Right lung (tissue), 10 donors: ENCODE measurements around the gene UNCX. TPM values are rescaled to one million over a fixed set of nuclear protein-coding genes. Genes with fewer than 3 reads are reported as not detected.
A peak's percentile ranks its signal among the peaks of the same experiment; 100 is the strongest.
"Not testable (repeated sequence)": the region's sequence is repeated elsewhere in the genome, so short reads cannot be mapped to it uniquely, and the experiment has no call there.

Experiments
- DNase-seq, 2 donors: peaks; one replicate each; pipeline ENCODE4 v3.0.0-alpha.2; 2013
- long read RNA-seq, 8 donors: transcript quantifications; one replicate each; lab custom pipeline, GENCODE V29; 2026
- polyA plus RNA-seq, 5 donors: library from polyadenylated mRNA; unstranded; fragments of 120-200 nt; gene quantifications; one replicate each; pipeline versions ENCODE4 v1.2.1 to v1.2.3, GENCODE V29; 2013; ENCODE audit warnings: inconsistent platforms in 1 of 5, low replicate concordance in 1 of 5; ENCODE audit not compliant: insufficient read length in 5 of 5, insufficient read depth in 1 of 5

Gene UNCX
- not detected for polyA plus RNA-seq
- long read RNA-seq, donor 1: 0 reads
- long read RNA-seq, donor 2: 0 reads
- long read RNA-seq, donor 3: 0 reads
- long read RNA-seq, donor 4: 0 reads
- long read RNA-seq, donor 5: 0 reads
- long read RNA-seq, donor 6: 0 reads
- long read RNA-seq, donor 7: 0 reads
- long read RNA-seq, donor 8: 0 reads

DNA sequence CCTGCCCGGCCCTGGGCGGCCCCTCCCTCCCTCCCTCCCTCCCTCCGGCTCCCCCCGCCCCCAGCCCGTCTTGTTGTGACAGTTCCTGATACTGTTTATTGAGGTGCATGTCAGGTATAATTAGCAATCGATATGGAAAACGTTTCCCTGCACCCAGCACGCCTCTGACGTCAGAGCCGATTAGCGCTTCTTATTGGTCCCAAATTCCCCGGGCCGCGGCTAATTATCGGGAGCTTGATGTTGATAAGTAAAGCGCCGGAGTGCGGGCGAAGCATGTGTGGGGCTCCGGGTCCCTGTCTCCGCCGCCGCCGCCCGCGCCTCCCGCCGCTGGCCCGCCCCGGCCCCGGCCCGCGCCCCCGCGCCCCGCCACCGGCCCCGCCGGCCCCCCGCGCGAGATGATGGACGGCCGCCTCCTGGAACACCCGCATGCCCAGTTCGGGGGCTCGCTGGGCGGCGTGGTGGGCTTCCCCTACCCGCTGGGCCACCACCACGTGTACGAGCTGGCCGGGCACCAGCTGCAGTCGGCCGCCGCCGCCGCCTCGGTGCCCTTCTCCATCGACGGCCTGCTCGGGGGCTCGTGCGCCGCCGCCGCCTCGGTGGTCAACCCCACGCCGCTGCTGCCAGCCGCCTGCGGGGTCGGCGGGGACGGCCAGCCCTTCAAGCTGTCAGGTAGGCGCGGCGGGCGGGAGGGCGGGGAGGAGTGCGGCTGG lies at the start of gene UNCX:
Gene UNCX (plus strand): TSS at position 250 of the 710 bp plus-strand sequence. CDS start 146 bp downstream, at position 396.
- DNase-seq: no peak

DNA sequence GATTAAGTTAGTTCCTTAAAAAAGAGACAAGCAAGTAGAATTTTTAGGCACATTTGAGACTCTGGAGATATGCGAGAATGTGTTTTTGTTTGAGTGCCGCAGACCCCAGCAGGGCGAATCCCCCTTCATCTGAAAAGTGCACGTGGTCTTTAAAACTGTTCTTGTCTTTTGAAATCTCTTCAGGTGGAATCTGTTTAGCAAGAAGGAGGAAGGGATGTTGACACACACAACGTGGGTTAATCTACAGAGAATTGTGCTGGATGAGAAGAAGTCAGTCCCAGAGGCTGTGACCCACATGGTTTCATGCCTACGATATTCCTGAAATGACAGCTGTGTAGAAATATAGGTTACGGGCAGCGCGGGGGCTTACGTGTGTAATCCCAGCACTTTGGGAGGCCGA lies 45.5 kb upstream of the UNCX start:
- no peak for DNase-seq

GRCh38 chr7:1188720-1189294 lies 43.9 kb upstream of the UNCX start:
- no peak for DNase-seq

- DNase-seq: no peak
Observed at GRCh38 chr7:1189986-1190772, 42.5 kb upstream of the UNCX start.

DNA sequence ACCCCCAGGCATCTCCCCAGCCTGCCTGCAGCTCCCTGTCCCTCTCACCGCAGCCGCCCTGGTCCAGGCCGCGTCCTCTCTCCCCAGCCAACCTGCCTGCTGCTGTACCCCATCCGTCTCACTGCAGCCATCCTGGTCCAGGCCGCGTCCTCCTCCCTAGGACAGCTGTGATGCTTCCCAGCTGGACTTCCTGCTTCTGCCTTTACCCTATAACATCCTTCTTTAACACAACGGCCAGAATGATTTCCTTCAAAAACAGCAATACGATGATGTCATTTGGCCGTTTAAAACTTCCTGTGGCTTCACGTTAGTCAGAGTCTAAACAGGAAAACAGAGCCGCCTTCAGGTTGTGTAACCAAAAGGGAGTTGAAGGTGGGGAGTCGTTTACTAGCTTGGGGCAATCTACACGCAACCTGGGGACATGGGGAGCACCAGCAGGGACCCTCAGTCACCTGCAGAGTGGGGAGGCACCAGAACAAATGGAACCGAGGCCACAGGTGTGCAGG lies 40.4 kb upstream of the UNCX start:
- DNase-seq: no peak

- no peak for DNase-seq
Observed at GRCh38 chr7:1193593-1194424, 38.9 kb upstream of the UNCX start.

- not testable (repeated sequence) for DNase-seq
Observed at GRCh38 chr7:1196441-1196840, 36.2 kb upstream of the UNCX start.

DNA sequence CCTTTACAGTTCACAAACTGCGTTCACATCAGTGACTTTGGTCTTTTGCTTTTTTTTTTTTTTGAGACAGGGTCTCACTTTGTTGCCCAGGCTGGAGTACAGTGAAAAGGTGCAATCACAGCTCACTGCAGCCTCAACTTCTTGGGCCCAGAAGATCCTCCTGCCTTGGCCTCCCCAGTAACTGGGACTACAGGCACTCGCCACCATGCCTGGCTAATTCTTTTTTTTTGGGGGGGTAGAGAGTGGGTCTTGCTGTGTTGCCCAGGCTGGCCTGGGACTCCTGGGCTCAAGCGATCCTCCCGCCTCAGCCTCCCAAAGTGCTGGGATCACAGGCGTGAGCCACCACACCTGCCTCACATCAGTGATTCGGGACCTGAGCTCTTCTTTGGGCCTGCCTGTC lies 35.7 kb upstream of the UNCX start:
- DNase-seq: no peak

- DNase-seq: no peak
Observed at GRCh38 chr7:1197997-1198625, 34.6 kb upstream of the UNCX start.

DNA sequence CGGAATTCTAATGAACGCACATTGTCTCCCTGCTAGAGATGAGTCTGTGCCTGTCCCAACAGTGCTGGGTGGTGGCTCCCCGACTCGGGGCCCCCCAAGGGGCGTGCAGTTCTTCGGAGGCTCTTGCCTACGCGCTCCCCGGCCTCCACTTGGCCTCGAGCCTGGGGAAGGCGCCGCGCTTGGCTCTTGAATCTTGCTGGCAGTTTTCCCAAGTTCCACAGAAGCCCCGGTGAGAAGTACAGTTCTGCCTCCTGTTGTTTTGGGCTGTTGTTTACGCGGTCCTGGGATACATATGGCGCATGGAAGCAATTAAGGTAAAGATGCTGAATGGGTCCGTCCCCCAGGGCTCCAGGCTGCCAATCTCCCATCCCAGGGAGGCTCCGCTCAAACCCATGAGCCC lies 32.6 kb upstream of the UNCX start:
- peak; percentile 60 to 66 for DNase-seq

GRCh38 chr7:1201916-1202315 lies 30.8 kb upstream of the UNCX start:
- no peak for DNase-seq

DNA sequence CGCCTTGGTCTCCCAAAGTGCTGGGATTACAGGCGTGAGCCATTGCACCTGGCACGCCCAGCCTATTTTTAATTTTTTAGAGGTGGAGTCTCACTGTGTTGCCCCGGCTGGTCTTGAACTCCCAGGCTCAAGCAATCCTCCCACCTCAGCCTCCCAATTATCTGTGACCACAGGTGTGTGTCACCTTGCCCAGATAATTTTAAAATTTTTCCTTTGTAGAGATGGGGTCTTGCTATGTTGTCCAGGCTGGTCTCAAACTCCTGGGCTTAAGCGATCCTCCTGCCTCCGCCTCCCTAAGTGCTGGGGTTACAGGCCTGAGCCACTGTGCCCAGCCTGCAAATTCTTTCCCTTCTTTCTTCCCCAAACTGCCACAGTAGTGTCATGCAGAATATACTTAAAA lies 29.8 kb upstream of the UNCX start:
- DNase-seq: not testable (repeated sequence)

- no peak for DNase-seq
Observed at GRCh38 chr7:1204460-1205140, 28.1 kb upstream of the UNCX start.

DNA sequence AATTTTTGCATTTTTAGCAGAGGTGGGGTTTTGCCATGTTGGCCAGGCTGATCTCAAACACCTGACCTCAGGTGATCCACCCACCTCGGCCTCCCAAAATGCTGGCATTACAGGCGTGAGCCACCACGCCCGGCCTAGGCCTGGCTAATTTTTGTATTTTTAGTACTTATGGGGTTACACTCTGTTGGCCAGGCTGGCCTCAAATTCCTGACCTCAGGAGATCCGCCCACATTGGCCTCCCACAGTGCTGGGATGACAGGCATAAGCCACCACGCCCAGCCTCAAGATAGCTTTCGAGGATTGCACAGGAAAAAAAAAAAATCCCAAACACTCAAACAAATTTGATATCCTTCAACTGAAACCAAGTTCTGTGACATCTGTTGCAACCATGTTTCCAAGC lies 26.9 kb upstream of the UNCX start:
- not testable (repeated sequence) for DNase-seq

DNA sequence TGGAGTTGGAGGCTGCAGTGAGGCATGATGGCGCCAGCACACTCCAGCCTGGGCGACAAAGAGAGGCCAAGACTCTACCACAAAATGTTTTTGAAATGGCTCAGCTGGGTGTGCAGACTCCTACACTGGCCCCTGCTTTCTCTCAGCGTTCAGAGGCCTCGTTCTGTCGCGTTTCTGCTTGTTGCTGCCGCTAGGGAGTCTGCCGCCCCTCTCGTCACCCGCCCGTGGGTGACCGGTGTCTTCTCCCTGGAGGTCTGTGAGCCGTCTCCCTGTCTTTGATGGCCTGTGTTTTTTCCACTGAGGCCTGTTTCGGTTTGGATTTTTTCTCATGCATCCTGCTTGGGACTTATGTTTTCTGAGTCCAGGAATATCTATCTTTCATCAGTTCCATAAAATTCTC lies 23.6 kb upstream of the UNCX start:
- DNase-seq: no peak

DNA sequence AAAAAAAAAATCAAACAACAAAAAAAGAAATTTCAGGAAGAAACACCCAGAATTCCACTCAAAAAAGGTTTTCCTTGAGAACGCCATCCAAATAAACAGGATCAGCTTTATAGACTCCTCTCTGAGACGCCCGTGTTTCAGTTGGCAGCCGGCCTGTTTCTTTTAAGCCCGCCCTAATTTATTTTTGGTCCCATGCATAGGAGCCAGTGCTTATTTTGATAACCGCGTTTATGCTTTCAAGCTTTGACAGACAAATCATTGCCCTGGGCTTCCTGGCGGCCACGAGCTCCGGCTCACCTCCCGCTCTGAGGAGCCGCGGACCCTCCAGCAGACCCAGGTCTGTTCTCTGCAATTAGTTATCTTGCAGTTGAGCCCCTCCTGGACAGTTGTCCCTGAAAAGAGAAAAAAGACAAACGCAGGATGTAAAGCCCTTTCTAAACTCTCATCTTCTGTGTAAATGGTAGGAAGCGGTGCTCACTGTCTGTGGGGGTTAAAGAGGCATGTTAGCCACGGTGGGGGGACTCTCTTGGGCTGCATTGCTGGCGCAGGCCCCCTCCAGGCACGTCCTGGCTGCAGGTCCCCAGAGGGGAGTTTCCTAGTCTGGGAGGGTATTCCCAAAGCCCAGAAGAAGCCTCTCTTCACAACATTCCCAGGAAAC lies 22.2 kb upstream of the UNCX start:
- no peak for DNase-seq

DNA sequence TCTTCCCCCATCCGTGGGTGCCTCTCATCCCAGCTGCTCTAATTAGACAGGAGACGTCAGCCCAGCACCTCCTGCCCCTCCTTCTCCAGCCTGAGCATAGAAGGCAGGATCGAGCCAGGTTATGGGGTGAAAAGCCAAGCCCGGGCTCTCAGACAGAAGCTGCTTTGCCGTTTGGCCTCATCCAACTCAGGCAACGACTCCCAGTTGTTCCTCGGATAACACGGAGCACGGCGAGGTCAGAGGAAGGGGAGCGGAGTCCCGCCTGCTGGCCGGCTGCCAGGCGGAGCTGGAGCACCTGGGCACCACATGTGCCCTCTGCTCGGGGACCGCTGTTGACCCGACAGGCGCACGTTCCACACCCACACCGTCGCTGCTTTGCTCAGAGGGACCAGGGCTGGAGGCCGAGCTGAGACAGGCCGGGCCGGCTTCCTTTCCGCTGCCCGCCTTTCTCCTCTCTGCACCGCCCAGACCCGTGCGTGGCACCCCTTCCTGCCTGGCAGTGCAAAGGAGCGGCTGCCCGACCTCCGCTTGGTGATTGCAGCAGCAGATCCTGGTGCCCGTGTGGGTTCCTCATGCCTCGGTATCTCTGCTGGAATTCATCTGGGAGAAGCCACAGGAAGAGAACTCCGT lies 21.6 kb upstream of the UNCX start:
- no peak for DNase-seq

- DNase-seq: no peak
Observed at GRCh38 chr7:1211611-1212010, 21.1 kb upstream of the UNCX start.

DNA sequence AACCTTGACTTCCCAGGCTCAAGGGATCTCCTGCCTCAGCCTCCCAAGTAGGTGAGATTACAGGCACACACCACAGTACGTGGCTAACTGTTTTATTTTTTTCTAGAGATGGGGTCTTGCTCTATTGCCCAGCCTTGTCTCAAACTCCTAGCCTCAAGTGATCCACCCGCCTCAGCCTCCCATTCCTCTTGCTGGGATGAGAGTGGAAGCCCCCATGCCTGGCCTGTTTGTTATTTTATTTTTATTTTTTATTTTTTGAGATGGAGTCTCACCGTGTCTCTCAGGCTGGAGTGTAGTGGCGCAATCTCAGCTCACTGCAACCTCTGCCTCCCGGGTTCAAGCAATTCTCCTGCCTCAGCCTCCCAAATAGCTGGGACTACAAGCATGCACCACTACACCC lies 20.6 kb upstream of the UNCX start:
- DNase-seq: not testable (repeated sequence)
